ENCODE measurements around the gene ALKBH2.

The ALKBH2 gene

DNA sequence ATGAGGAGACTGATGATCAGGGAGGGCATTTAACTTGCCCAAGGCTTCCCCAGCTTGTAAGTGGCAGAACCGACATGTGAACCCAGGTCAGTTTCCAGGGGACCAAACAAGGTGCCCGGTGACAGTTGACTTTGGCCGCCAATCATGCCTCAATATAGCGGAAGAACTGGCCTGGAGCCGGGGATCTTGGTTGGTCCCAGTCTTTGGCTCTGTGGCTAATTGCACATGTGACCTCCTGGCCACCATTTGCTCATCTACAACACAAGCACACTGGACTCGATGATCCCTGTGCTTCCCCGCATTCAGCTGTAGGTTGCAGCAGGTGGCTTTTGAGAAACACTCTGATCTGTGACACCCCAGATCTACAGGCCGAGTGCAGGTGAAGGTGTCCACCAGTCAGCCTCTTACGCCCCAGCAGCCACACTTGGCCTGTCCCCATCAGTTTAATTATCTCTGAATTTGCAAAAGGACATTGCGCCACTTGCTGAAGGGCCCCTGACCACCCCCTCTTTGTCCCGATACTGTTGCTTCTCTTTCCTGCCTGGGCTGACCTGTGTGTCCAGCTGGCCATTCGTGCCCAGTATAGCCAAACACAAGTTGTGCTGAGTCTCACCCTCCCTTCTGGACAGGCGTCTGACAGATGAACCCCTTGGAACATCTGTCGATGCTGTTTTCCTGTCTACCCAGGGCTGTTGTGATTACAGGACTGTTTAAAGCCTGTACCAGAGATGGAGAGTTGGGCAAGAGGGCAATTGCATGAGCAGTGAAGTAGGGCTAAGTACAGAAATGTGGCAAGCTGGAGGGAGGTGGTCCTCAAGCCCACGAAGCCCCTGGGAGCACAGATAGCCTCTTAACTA is 37.3 kb upstream of the ALKBH2 start:
- TF ChIP-seq, protein P1, sequence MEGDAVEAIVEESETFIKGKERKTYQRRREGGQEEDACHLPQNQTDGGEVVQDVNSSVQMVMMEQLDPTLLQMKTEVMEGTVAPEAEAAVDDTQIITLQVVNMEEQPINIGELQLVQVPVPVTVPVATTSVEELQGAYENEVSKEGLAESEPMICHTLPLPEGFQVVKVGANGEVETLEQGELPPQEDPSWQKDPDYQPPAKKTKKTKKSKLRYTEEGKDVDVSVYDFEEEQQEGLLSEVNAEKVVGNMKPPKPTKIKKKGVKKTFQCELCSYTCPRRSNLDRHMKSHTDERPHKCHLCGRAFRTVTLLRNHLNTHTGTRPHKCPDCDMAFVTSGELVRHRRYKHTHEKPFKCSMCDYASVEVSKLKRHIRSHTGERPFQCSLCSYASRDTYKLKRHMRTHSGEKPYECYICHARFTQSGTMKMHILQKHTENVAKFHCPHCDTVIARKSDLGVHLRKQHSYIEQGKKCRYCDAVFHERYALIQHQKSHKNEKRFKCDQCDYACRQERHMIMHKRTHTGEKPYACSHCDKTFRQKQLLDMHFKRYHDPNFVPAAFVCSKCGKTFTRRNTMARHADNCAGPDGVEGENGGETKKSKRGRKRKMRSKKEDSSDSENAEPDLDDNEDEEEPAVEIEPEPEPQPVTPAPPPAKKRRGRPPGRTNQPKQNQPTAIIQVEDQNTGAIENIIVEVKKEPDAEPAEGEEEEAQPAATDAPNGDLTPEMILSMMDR (IDR thresholded peaks at IDR 0.05): no peak

DNA sequence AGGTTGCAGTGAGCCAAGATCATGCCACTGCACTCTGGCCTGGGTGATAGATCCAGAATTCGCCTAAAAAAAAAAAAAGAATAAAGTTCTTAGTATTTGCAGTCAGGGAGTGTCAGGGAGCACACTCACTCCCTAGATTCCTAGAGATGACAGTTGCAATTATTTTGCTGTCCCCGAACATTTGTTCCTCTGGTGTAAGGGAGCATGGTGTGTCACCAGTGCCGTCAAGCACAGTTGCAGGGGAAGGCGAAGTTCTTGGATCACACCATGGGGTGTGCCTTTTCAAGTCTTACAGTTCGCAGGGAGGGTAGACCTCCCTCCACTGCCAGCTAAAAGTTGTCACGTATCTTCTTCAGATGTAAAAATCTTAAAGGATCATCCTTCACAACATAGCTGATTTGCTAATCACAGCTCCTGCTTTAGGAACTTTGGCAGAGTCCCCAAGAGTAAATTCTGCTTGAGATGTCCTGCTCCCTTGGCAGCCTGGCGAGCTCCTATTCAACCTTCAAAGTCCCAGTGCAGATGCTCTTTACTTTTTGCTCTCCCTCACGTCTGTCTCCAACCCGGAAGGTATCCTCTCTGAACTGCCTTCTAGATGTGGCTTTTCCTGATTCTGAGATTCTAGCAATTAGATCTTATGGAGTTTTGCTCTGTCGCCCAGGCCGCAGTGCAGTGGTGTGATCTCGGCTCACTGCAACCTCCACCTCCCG is 34.4 kb upstream of the ALKBH2 start:
- TF ChIP-seq, protein P1 (IDR thresholded peaks at IDR 0.05): no peak

DNA sequence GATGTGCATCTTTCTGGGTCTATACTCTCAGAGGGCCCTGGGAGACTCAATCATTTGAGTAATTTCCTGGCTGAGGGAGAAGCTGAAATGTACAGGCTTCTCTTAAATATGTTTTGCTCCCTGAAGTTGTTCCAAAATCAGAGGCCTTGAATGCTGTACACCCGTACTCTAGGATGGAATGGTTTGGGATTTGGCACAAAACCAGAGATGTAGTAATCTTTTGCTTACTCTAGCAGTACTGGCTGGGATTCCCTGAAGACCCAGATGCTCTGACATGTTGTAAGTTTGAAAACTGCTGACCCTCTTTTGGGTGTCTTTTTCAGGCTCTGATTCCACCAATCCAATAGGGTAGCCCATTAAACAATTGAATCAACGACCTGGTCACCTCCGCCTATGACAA is 33.5 kb upstream of the ALKBH2 start:
- TF ChIP-seq, protein P1 (IDR thresholded peaks at IDR 0.05): no peak

DNA sequence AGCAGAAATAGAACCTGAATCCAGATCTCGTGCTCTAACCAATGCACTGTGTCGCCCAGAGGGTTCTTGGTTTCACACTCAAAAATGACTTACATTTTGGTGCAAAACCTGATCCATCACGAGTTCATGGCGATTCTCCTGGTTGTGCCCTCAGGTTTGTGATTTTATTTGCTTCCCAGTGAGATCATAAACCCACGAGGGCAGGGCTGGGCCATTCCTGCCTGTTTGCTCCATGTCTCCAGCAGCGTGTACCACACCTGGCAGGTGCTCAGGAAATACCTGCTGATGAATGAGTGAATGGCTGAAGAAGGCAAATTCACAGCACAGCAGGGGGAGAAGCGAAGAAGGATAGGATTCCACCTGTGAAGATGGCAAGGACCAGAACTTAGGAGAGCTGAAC is 32.5 kb upstream of the ALKBH2 start:
- TF ChIP-seq, protein P1 (IDR thresholded peaks at IDR 0.05): no peak

DNA sequence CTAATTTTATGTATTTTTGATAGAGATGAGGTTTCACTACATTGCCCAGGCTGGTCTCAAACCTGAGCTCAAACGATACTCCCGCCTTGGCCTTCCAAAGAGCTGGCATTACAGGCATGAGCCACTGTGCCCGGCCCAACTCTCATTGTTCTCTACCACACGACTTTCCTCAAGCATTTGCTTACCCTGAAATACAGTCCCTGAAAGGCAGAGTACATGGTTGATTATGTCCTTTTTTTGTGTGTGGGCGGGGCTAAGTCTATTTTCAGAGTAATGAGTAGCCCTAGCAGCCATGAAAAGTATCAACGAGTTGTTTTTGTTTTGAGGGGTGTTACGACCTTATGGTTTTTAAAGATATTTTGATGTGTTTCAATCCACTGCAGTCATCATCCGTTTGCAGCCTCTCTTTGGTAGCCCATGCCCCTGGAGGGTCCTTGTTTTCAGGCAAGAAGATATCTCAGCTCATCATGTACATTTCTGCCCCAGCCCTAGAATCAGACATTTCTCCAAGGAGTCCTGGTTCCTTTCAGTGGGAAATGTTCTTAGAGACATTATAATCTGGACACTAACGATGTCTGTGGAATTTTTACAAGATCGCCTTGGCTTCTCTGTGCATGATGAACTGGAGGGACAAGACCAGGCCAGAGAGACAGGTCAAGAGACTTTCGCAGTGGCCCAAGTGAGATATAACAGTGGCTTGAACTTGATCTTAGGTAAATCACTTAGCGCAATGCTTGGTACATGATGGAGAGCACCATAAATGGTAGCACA is 31.8 kb upstream of the ALKBH2 start:
- TF ChIP-seq, protein P1 (IDR thresholded peaks at IDR 0.05): no peak

DNA sequence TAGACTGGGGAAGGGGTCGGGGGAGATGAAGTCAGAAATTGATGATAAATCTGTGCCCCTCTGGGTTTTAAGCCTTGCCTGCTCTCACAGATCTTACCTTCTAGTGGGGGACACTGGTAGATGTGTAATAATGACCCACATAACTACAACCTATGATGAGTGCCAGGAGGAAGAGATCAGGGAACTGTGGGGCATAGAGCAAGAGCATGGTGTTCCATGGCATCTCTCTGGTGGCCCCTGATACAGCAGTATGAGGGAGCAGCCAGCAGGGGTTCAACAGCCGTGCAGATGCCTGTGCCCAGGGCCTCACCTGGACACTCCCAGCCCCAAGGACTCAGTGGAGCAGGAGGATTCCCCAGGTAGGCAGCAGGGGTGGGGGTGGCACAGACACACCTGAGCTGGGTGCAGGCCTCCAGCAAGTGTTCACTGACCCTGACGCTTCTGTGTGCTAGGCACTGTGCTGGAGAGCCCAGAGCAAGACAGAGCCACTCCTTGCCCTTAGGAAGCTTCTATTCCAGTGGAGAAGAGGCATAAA is 28.1 kb upstream of the ALKBH2 start:
- TF ChIP-seq, protein P1 (IDR thresholded peaks at IDR 0.05): no peak

DNA sequence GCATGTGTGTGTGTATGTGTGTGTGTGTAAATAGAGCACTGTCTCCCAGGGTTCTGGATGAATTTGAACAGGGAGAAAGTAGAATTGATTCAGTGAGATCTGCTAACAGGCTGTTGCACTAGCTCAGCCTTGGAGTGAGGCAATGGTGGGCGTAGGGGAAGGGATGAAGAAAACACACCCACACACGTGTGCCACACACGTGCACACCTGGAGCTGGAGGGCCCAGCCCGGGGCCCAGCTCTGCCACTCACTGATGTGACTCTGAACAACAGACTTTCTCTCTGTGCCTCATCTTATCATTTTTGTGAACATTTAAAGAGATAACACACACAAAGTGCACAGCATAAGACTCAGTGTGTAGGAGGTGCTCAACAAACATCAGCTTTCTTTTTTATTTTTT is 27.3 kb upstream of the ALKBH2 start:
- TF ChIP-seq, protein P1 (IDR thresholded peaks at IDR 0.05): no peak

Measured in LNCAP (cell line).